LHCN-M2 (cell line): Measurements from ENCODE around the gene ZFHX3. TPM values are rescaled to one million over a fixed set of nuclear protein-coding genes. Genes with fewer than 3 reads are reported as not detected.
A peak's percentile ranks its signal among the peaks of the same experiment; 100 is the strongest.

Experiments
- DNase-seq: peaks from one replicate; pipeline ENCODE4 v3.0.0-alpha.2; 2012; ENCODE audit warnings: low read depth
- total RNA-seq: library from RNA; depleted of rRNA; stranded (reverse); fragments of >200 nt; gene quantifications from 2 replicates; pipeline ENCODE4 v1.2.3, GENCODE V29; 2014

The ZFHX3 gene
- total RNA-seq, 1 experiment from 2014 or later = 5.1 TPM

DNA sequence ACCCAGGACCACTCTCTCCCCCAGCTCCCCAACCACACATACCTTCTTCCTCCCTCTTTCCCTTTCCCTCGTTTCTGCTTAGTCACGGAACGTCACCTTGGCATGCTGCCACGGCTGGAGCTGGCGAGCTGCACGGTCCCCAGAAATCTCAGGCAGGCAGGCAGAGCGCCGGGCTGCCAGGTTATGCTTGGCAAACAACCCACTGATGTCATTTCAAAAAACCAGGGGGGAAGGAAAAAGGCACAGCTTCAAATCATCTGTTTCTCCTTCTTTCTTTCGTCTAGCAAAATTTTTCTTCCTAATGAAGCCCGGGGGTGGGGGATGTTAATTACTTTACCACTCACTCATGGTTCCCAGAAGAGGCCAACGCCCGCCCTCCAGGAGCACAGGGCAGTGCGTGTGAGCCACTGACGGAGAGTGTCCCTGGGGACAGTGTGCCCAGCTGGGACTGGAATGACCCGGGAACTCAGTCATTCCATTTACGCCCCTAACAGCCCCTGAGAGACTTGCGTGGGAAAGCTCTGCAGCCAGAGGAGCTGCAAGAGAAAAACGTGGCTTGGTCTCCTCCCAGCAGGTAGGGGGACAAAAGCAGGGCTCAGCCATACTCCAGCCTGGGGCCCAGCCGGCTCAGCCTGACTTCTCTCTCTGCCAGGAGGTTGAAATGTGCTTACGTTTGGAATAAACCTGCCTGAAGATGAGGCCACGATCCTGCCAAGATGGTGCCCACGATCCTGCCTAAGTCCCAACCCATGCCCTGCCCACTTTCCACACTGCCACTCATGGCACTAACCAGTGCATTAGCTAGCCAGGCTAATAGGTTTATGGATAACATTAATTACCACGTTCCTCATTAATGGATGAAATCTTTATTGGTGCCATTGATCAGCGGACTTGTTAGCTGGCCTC is 198.9 kb downstream of the ZFHX3 start:
- peak; percentile 89 for DNase-seq

DNA sequence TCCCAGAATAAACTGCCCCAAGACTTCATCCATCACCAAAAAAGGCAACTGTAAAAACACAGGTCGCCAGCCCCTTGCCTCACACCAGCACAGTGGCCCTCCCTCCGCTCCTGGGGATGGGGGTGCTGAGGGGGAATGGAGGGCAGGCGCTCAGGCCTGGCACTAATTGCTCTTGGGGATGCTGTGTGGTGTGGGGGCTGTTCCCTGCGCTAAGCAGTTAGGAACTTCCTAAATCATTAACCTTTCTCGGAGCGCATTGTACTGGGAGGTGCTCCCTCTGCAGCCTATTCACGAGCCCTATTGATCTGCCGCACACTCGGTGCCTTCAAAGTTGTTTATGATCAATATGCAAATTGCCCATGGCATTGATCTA is 199.9 kb downstream of the ZFHX3 start:
- DNase-seq = no peak

DNA sequence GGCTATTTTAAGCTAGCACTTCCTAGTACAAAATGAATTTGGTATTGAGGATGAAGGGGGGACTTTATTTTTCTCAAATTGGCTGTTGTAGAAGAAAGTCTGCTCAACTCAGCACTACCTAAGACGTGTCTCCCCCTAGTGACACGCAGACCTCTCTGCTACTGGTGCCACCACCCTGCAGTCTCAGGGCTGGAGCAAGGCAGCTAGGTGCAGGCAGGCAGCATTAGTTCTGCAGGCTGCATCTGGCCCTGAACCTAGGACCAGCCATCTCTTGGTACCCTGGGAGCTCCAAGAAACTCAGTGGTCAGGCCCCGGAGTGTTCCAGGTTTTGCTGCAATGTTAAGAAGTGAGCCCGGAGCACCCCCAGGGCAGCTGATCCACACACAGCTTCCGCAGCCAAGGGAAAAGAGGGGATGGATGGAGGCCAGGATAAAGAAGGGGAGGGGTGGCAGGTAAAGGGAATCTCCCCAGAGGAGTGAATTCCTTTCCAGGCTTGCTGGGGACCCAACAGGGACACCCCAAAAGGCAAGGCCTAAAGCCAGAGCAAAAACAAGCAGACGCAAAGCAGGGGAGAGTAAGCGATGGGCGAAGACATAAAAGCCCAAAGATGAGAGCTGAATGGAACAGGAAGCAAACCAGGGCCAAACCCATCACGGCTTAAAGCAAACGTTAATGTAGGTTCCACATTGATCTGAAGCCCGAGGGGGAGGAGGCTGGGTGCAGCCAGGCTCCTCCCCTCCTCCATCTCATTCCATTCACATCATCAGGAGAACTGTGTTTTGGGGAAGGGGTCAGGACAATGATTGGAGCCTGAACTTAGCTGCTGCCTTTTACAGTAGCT is 200.5 kb downstream of the ZFHX3 start:
- peak; percentile 30 for DNase-seq

DNA sequence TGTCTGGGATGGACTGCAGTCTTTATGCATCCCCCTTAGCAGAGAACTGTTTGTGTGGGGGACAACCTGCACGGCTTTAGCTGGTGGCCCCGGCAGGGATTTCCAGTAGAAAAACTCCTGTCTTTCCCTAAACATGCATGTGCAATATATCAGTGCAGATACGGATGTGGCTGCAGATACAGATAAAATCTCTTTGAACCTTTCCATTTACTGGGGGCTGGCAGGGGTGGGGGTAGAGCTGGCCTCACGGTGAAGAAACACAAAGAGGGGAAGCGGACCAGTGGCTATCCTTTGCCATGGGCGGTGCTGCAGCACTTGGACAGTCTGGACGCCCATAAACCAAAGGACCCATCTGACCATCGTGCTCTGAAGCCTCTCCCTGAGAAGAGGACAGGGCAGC is 201.3 kb downstream of the ZFHX3 start:
- no peak for DNase-seq

DNA sequence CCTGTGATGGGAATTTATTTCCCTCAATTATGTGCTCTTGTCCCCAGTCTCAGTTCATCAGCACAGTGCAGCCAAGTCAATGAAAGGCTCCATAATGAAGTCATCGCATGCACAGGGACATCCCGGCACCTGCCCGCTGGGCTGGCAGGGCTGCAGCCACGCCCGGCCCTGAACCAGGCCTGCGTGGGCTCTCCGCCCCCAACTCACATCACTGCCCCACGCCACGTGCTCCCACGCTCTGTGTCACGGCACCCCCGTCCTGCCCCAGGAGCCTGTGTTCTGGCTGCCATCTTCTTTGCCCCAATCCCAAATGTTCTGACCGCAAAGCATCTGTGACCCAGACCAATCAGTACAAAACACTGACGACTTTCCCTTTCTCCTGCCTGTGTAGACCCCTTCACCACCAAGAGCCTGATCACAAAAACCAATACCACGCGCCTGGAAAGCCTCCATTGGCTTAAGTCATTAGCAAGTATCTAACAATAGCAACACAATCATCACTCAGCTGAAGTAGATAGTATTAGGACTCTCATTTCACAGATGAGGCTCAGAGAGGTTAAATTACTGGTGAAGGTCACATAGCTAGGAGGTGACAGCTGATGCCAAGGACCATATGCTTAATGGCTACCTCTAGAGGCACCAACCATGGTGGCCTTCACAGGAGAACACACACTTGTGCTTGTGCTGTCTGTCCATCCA is 202.5 kb downstream of the ZFHX3 start:
- DNase-seq = no peak

DNA sequence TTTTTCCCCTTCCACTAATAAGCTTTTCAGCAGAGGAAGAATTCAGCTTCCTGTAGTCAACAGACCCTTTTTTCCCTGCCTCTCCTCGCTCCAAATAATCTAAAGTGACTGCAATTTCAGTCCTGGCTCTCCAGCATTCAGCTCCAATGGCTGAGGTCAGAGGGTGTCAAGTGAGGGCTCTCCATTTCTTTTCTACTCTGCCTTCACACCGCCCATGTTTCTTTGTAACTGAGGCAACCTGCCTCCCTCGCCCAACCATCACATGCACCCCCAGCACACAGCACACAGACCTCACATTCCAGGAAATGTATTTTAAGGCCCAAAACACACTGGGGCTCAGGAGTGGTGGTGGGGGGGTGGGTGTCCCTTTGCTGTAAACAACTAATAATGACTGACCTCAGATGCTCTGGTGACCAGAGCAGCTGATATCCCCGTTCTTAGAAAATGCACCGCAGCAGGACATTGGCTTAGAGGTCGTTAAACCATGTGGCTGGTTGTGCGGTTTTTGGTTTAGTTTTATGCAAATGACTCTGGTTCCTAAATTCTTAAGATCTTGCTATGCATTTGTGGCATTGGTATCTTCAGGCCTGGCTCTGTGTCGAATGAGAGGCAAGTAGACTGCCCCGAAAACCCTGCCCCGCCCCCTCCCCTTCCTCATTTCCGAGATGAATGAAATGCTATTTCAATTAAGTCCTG is 203.6 kb downstream of the ZFHX3 start:
- no peak for DNase-seq

DNA sequence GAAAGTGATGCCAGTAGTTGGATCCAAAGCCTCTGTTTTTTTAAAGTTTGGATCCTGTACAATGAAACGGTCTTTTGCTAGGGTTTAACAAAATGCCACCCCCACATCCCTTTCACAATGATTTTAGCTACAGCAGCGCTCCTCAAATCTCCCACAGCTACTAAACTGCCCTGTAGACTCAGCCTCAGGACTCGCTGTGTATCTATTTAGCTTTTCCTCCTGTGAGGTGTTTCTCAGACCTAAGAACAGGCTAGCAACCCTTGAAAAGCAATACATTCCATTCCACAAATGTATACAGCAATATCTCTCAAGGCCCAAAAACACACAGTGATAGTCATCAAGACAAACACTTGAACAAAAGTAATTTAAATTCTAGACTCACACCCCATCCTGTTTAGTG is 206.4 kb downstream of the ZFHX3 start:
- no peak for DNase-seq

DNA sequence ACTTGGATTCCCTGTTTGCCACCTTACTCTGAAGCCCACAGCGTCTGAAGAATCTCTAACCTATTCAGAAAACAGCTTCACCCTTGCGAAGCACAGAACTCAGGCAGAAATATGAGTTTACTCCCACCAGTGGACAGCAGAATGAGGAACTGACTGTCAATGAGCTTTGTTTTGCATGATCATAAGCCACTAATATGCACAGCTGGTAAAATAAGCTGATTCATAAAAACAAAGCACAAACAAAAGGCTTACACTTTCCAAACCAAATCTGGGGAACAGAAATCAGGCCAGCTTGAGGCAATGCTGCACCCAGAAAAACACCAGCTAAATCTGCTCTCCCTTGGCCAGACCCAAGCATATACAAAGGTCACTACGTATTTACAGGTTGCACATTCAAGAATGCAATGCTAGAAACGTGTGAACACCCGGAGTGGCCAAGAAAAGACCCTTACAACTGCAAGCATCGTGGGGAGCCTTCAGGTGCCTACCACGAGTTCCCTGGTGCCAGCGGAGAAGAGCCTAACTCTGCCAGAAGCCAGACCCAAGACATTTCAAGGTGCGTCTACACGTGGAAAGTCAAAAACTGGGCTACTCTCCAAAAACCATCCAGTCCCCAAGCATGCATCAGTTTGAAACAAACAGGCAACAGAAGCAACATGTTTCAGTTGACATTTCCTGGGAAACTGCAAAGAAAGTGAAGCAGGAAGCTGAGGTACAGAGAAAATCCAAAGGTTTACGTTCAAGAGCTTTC is 207.1 kb downstream of the ZFHX3 start:
- peak; percentile 77 for DNase-seq

DNA sequence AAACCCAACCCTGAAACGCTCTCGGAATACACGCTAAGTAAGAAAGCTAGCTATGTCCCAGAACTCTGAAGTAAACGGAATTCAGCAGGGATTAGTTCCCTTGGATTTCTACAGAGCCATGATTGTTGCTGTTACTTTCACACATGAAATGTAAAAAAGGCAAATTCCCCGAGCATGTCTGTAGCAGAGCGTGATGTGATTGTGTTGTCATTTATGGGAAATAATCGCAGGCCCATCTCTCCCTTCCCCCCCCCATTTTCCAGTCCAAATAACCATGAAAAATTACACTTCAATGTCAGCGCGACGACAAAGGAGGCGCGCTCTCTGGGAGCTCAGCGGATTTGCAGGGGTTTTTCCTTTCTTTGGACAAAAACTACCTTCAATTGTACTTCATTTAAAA is 209.0 kb downstream of the ZFHX3 start:
- no peak for DNase-seq

DNA sequence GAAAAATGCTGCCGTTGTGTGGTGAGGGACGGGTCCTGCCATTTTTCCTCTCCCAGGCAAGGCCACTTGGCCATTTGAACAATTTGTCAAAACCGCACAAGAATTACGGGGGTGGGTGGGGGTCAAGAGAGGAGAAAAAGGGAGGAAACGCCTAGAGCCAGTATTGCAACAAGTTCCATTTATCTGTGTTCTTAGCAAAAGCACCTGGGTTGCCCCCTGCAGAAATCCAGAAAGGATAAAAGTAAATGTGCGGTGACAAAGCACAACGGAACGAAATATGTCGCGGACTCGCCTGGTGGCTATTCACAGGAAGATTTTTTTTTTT is 209.4 kb downstream of the ZFHX3 start:
- DNase-seq = no peak

DNA sequence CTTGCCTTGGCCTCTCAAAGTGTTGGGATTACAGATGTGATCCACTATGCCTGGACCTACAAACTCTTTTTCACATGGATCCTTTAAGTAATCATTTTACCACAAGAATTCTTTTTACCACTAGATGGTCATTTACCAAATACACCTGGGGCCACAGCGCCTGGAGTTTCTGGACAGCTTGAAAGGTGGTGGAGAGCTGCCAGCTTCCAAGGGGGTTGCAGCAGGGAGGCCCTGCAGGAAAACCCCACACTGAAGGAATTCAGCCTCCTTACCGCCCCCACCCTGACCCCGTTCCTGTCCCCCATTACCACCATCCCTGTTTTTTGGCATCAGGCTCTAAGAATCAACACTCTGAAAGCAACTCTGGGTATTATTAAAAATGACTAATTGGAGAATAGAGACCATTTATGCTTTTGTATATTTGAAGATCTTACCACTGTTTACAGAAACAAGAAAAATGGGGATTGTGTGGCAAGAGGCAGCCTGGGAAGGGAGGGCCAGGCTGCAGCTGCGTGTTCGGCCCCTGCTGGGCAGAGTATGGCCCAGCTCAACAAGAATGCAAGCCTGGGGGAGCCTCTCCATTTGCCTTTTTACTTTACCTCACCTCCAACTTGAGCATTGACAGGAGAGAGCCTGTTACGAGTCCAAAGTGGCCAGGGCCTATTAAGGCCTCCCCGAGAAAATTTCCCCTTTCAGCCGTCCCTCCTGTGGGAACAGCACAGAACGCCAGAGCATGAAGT is 209.9 kb downstream of the ZFHX3 start:
- DNase-seq = no peak

DNA sequence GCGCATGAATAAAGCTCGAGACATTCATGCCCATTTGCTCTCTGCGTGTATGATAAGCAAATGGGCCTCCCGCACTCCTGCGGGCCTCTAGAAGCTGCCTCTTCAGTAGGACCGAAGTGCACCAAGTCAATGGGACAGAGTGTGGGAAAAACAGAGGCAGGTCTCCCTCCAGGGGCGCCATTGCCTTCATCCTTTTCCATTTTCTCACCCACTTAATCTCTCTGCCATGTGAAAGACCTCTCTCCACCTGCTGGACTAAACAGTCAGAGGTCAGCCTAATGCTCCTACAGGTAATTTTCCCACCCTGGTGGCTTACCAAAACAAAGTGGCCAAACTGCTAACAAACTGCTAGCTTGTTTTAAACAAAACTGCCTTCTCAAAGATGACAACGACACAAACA is 210.9 kb downstream of the ZFHX3 start:
- no peak for DNase-seq

DNA sequence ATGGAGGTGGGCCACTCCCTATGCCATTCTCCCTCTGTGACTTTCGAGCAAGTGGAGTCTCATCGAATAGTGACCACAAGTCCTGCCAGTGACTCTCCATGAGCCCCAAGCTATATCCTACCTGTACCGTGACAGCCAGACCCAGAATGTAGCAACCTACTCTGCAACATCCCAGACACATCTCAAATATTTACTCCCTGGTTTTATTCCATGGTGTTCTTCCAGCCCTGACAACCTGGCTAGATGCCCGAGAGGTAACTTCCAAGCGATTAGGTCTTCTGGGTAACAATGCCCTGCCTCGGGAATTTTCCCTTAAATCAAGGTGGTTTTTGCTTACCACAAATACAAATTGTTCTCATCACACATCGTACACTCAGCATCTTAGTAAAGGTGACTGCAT is 211.7 kb downstream of the ZFHX3 start:
- no peak for DNase-seq

DNA sequence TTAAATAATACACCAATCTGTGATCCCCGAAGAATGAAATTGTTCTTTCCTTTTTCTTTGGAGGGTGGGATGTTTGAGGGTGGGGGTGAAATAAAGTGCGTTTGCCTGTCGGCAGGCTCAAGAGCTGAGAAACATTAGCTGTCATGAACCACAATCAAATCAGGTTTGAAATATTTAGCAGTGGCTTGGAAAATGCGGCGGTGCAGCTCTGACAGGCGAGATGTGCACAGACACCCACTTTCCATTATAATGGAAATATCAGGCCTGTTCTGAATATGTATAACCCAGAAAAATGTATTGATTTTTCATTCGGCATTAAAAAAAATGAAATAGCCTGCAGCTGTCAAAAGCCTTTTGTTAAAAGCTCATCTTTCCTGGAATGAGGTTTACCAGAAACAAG is 212.8 kb downstream of the ZFHX3 start:
- DNase-seq = no peak

DNA sequence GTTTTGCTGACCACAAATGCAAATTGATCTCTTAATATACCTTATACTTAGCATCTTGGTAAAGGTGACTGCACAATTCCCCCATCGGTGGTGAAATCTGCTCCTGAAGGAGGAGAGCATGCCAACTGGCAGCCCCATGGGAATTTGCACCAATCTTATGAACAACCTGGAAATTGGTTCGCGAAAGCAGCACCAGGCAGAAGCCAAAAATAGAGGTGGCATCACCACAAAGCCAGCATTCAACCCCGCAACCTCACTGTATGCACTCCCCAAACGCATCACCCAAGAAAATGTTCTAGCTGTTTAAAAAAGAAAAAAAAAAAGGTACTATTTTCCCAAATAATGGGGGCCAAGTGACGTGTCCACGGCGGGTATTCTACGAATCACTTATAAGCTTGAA is 213.4 kb downstream of the ZFHX3 start:
- DNase-seq = no peak

DNA sequence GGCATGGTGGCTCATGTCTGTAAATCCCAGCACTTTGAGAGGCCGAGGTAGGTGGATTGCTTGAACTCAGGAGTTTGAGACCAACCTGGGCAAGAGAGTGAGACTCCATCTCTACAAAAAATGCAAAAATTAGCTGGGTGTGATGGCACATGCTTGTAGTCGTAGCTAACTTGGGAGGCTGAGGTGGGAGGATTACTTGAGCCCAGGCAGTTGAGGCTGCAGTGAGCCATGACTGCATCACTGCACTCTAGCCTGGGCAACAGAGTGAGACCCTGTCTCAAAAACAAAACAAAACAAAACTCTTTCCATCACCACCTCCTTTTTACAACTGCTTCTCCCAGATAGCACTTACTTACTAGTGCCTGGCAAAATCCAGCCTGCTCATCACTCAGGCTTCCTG is 214.0 kb downstream of the ZFHX3 start:
- DNase-seq = no peak

DNA sequence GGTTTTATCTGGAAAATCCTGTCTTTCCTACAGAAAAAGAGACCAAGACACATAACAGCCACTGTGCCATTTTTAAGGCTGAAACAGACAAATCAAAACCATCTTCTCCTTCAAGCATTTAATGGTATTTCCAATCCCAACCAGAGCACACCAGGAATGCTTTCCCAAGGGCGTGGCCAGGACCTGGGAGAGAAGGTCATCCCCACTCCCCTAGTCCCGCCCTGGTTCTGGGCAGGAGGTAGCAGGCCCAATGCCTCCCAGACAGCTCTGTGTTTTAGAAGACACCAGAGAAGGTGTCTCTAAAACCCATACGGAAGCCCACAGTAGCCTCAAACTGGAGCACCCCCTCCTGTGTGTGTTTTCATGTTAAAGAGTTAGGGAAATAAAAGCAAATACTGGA is 214.4 kb downstream of the ZFHX3 start:
- no peak for DNase-seq

DNA sequence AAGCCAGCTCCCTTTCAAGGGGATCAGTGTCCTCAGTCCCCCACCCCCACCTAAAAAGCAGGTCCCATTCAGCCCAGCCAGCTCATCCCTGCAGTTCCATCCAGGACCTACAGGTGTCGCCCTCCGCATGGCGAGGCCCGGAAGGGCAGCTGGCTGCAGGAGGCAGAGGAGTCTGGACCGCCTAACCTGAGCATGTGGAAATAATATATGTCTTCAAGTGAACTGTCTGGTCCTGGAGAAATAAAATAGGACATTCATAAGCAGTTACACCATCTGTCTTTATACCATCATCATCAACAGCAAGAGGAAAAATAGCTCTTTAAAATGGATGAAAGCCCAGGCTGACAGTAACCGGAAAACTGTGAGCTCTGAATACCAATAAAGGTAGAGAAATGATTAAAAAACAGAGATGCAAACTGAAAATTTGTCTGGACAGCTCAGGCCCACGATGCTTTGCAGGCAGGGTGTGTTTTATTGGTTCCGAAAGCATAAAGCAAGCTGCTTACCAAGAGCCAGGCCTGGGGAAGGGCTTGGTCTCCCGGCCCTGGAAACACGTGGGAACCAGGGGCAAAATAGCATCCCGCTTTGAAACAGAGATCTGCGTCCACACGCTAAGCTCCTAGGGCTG is 215.2 kb downstream of the ZFHX3 start:
- peak; percentile 65 for DNase-seq

DNA sequence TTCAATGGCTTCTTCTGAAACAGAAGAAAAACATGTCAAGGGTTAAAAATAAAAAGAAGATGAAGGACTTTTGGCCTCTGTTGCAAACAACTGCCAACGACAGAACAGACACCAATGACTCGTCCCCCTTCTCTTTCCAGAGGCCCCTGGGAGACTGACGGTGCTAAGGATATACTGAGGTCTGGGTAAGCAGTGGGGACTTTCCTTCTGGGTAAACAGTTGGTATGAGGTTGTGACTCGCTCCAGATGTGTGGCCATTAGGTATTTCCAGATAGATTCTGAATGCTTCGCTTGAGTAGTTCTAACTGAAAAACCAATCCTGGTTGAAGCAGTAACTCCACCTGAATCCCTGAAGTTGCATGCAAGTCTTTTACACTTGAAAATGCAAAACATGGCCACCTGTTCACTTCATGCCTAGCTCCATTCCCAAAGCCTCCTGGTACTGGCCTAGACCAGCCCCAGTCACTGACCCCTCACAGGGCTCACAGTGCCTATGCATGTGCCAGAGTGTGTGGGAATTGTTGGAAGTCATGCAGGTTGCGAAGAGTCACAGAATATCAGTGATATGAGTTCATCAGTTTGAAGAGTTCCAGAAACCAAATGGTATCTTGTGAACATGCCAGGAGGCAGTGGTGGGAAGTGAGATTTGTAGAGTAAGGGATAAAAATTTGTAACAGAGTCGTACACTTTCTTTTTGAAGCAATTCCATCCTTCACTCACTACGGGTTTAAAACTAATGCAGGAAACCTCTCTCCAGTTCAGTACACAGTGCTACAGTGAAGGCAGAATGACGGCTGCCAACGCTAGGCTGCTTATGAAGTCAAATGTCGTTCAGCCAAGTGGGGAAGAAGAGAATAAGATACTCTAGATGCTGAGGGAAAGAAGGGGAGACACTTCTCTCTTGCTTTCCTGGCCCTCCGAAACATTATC is 217.8 kb downstream of the ZFHX3 start:
- no peak for DNase-seq
